ENCODE data around the gene SMC6. TPM values are rescaled to one million over a fixed set of nuclear protein-coding genes. Genes with fewer than 3 reads are reported as not detected.

Gene SMC6
- total and polyA plus RNA-seq, 2 experiments from 2014 or later = 53.4 to 59.8 TPM

- H3K36me3 ChIP-seq (ENCODE audit: insufficient read depth) = peaks cover 21% of the 10 kb centered on the region; the same call in 1 of the 2 replicates
- no peaks in the 10 kb centered on the region for H3K79me2 ChIP-seq (replicated peaks; ENCODE audit: insufficient read depth)
- Mint-ChIP-seq H3K27ac (no peak overlapping the region), H3K4me1 (no peaks in the 10 kb centered on the region), H3K4me3 (no peak overlapping the region), H3K36me3 (ENCODE audit: low read depth) (peaks cover 42% of the 10 kb centered on the region), H3K27me3 (ENCODE audit: insufficient read depth, low read depth, poor library complexity) (no peaks in the 10 kb centered on the region), H3K9me3 (no peaks in the 10 kb centered on the region)
- no peak overlapping the region for H3K4me3 ChIP-seq
- no peak overlapping the region for H3K27ac ChIP-seq (ENCODE audit: low read depth)
- H3K27me3 ChIP-seq (ENCODE audit: insufficient read depth) = no peaks in the 10 kb centered on the region
- no peaks in the 10 kb centered on the region for H4K20me1 ChIP-seq (replicated peaks; ENCODE audit: insufficient read depth)
- no peak for DNase-seq (ENCODE audit: low spot score)
- H3K9me2 ChIP-seq (ENCODE audit: insufficient read depth) = no peaks in the 10 kb centered on the region
- ATAC-seq = no peak
- no peak overlapping the region for H3K4me2 ChIP-seq
- TF ChIP-seq ZNF114 (CRISPR knock-in tag; IDR thresholded peaks at IDR 0.05) = no peak
- TF ChIP-seq CREB1 (CRISPR knock-in tag; IDR thresholded peaks at IDR 0.05; ENCODE audit: low read depth) = no peak
- no peak for TF ChIP-seq NANOG (IDR thresholded peaks at IDR 0.05; ENCODE audit: borderline replicate concordance)
- no peak for TF ChIP-seq JUNB (IDR thresholded peaks at IDR 0.05; ENCODE audit: unreplicated experiment)
- TF ChIP-seq EZH2 (IDR thresholded peaks at IDR 0.05; ENCODE audit: low read depth, unreplicated experiment) = no peak
- no peaks in the 10 kb centered on the region for H3F3A ChIP-seq (replicated peaks; ENCODE audit: low read depth)
- H3K4me1 ChIP-seq (ENCODE audit: insufficient read depth) = no peaks in the 10 kb centered on the region
- H2AFZ ChIP-seq = no peak overlapping the region
Observed at GRCh38 chr2:17672583-17673317, 80.9 kb downstream of the SMC6 start.

- Mint-ChIP-seq H3K27ac (no peak overlapping the region), H3K36me3 (ENCODE audit: low read depth) (peaks cover 52% of the 10 kb centered on the region), H3K27me3 (ENCODE audit: insufficient read depth, low read depth, poor library complexity) (no peaks in the 10 kb centered on the region), H3K9me3 (no peaks in the 10 kb centered on the region), H3K4me3 (no peak overlapping the region), H3K4me1 (no peaks in the 10 kb centered on the region)
- no peak overlapping the region for H3K27ac ChIP-seq (ENCODE audit: low read depth)
- peaks cover 50% of the 10 kb centered on the region for H3K36me3 ChIP-seq (ENCODE audit: insufficient read depth)
- DNase-seq (ENCODE audit: low spot score) (no peak), ATAC-seq (no peak)
- H3K4me1 ChIP-seq (ENCODE audit: insufficient read depth) = no peaks in the 10 kb centered on the region
- H3K9me2 ChIP-seq (ENCODE audit: insufficient read depth) = no peaks in the 10 kb centered on the region
- no peaks in the 10 kb centered on the region for H3K79me2 ChIP-seq (replicated peaks; ENCODE audit: insufficient read depth)
- no peaks in the 10 kb centered on the region for H3F3A ChIP-seq (replicated peaks; ENCODE audit: low read depth)
- no peak overlapping the region for H3K4me3 ChIP-seq
- no peaks in the 10 kb centered on the region for H4K20me1 ChIP-seq (replicated peaks; ENCODE audit: insufficient read depth)
- H3K4me2 ChIP-seq = no peak overlapping the region
- no peak overlapping the region for H2AFZ ChIP-seq
- H3K27me3 ChIP-seq (ENCODE audit: insufficient read depth) = no peaks in the 10 kb centered on the region
- no peak for TF ChIP-seq ZNF462 (CRISPR knock-in tag; IDR thresholded peaks at IDR 0.05)
- TF ChIP-seq ZNF114 (CRISPR knock-in tag; IDR thresholded peaks at IDR 0.05) = no peak
- TF ChIP-seq CREB1 (CRISPR knock-in tag; IDR thresholded peaks at IDR 0.05; ENCODE audit: low read depth) = no peak
- no peak for TF ChIP-seq NANOG (IDR thresholded peaks at IDR 0.05; ENCODE audit: borderline replicate concordance)
- no peak for TF ChIP-seq ETS1 (IDR thresholded peaks at IDR 0.05)
- TF ChIP-seq POLR2AphosphoS5 (IDR thresholded peaks at IDR 0.05; ENCODE audit: low read depth) = no peak
- no peak for TF ChIP-seq REST (IDR thresholded peaks at IDR 0.05; ENCODE audit: unreplicated experiment)
- no peak for TF ChIP-seq EZH2phosphoT487 (IDR thresholded peaks at IDR 0.05; ENCODE audit: unreplicated experiment)
Observed at GRCh38 chr2:17667898-17668297, 85.7 kb downstream of the SMC6 start.
